ENCODE results near the gene DOK3. TPM values are rescaled to one million over a fixed set of nuclear protein-coding genes. Genes with fewer than 3 reads are reported as not detected.
"Not testable (repeated sequence)": the region's sequence is repeated elsewhere in the genome, so short reads cannot be mapped to it uniquely, and the experiment has no call there.

Gene DOK3
- total RNA-seq, 1 donor from 2014 or later, result 4.7 TPM

DNA sequence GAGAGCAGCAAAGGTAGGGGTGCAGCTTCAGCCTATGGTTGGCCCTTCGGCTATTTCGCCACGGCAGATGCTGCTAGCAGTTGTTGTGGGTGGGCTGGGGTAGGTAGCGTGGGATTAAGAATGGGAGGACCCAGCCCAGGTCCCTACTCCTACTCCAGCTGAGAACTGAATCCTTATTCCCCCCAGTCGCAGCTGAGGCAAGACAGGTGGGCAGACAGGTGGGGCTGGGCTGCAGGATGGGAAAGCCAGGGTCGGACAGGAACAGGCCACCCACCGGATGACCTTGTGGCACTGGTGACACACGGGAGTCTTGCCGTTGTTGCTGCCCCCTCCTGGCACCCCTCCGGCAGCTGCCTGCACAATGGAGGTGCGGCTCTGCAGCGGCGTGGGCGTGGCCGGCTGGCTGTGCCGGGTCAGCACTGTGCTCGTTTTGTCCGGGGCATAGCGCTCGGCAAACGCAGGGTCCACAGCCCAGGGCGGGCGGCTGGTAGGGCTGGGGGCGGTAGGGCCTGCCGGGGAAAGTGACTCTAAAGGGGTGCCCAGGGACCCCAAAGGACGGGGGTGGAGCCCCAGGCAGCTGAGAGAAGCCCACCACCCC lies 20.4 kb downstream of the DOK3 start:
- Mint-ChIP-seq H3K4me1 (peaks cover 25% of the 10 kb centered on the region), H3K27ac (no peak overlapping the region), H3K27me3 (ENCODE audit: low read depth) (no peaks in the 10 kb centered on the region), H3K4me3 (no peak overlapping the region), H3K9me3 (no peaks in the 10 kb centered on the region), H3K36me3 (peaks cover 43% of the 10 kb centered on the region)
- DNase-seq (ENCODE audit: low spot score in 2 of 2, unreplicated experiment in 2 of 2), result no peak
- TF ChIP-seq, protein P1, sequence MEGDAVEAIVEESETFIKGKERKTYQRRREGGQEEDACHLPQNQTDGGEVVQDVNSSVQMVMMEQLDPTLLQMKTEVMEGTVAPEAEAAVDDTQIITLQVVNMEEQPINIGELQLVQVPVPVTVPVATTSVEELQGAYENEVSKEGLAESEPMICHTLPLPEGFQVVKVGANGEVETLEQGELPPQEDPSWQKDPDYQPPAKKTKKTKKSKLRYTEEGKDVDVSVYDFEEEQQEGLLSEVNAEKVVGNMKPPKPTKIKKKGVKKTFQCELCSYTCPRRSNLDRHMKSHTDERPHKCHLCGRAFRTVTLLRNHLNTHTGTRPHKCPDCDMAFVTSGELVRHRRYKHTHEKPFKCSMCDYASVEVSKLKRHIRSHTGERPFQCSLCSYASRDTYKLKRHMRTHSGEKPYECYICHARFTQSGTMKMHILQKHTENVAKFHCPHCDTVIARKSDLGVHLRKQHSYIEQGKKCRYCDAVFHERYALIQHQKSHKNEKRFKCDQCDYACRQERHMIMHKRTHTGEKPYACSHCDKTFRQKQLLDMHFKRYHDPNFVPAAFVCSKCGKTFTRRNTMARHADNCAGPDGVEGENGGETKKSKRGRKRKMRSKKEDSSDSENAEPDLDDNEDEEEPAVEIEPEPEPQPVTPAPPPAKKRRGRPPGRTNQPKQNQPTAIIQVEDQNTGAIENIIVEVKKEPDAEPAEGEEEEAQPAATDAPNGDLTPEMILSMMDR (IDR thresholded peaks at IDR 0.05; ENCODE audit: unreplicated experiment), result no peak

DNA sequence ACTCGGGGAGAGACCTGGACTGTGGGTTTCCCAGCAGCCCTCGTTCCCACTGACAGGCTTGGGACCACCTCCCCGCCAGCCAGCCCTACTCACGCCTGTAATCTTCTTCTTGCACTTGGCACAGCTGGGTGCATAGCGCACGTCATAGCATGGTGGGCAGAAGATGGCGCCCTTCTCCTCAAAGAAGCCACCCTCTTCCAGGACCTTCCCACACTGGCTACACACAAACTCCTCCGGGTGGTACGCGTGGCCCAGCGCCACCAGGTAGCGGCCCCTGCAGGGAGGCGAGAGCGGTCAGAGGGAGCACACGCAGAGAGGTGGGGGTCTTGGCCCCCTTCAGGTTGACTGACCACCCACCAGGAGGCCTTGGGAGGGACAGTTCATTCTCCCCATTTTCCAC lies 21.7 kb downstream of the DOK3 start:
- H3K27me3 Mint-ChIP-seq (ENCODE audit: low read depth), result no peaks in the 10 kb centered on the region
- H3K4me3 Mint-ChIP-seq, result no peak overlapping the region
- TF ChIP-seq, protein P1 (IDR thresholded peaks at IDR 0.05; ENCODE audit: unreplicated experiment), result no peak
- H3K36me3 Mint-ChIP-seq, result peaks cover 46% of the 10 kb centered on the region
- H3K27ac Mint-ChIP-seq, result no peak overlapping the region
- peaks cover 18% of the 10 kb centered on the region for H3K4me1 Mint-ChIP-seq
- H3K9me3 Mint-ChIP-seq, result no peaks in the 10 kb centered on the region
- no peak for DNase-seq (ENCODE audit: low spot score in 2 of 2, unreplicated experiment in 2 of 2)

DNA sequence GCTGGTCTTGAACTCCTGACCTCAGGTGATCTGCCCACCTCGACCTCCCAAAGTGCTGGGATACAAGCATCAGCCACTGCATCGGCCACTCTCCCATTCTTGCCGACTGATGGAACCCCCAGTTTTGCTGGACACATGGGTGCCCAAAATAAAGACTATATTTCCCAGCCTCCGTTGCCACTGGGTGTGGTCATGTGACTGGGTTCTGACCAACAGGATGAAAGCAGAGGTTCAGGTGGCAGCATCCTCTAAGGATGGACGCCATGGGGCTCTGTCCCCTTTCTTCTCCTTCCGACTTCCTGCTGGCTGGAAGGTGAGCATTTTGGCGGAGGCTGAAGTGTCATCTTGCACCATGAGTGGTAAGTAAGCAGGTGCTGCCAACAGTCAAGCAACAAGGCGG lies 22.5 kb downstream of the DOK3 start:
- Mint-ChIP-seq H3K4me3 (no peak overlapping the region), H3K36me3 (peaks cover 46% of the 10 kb centered on the region)

DNA sequence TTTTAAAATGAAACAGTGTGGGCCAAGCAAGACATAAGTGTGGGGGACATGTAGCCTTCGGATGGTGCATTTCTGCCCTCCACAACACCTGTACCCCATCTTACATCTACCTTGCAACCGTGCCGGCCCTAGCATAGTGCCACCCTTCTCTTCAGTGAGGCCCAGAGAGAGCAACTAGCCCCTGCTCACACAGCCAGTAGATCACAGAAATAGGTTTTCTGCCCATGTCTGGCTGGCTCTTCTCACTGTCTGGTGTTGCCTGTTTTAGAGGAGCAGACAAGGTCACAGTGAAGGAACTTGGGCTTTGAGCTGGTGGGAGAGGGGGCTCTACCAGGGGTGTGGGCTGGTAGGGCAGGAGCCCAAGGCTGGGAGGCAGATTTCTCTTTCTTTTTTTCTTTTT lies 23.4 kb downstream of the DOK3 start:
- TF ChIP-seq, protein P1 (IDR thresholded peaks at IDR 0.05; ENCODE audit: unreplicated experiment), result no peak
- Mint-ChIP-seq H3K9me3 (no peaks in the 10 kb centered on the region), H3K4me1 (peaks cover 18% of the 10 kb centered on the region), H3K36me3 (peaks cover 44% of the 10 kb centered on the region), H3K27ac (no peak overlapping the region), H3K27me3 (ENCODE audit: low read depth) (no peaks in the 10 kb centered on the region), H3K4me3 (no peak overlapping the region)
- DNase-seq (ENCODE audit: low spot score in 2 of 2, unreplicated experiment in 2 of 2), result no peak

More for the DNA sequence above, 22.5 kb downstream of the DOK3 start:
- no peak overlapping the region for H3K27ac Mint-ChIP-seq
- H3K9me3 Mint-ChIP-seq, result no peaks in the 10 kb centered on the region
- peaks cover 20% of the 10 kb centered on the region for H3K4me1 Mint-ChIP-seq
- no peak for DNase-seq (ENCODE audit: low spot score in 2 of 2, unreplicated experiment in 2 of 2)
- TF ChIP-seq, protein P1 (IDR thresholded peaks at IDR 0.05; ENCODE audit: unreplicated experiment), result no peak
- H3K27me3 Mint-ChIP-seq (ENCODE audit: low read depth), result no peaks in the 10 kb centered on the region

DNA sequence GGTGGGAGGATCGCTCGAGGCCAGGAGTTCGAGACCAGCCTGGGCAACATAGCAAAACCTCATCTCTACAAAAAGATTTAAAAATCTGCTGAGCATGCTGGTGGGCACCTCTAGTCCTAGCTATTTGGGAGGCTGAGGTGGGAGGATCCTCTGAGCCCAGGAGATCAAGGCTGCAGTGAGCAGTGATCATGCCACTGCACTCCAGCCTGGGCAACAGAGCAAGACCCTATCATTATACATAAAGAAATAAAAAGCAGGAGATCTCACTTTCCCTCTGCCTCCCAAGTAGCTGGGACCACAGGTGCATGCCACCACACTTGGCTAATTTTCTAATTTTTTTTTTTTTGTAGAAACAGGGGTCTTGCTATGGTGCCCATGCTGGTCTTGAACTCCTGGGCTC lies 23.9 kb downstream of the DOK3 start:
- not testable (repeated sequence) for H3K9me3 Mint-ChIP-seq; H3K4me3 Mint-ChIP-seq; H3K27me3 Mint-ChIP-seq (ENCODE audit: low read depth); DNase-seq (ENCODE audit: low spot score in 2 of 2, unreplicated experiment in 2 of 2)
- peaks cover 42% of the 10 kb centered on the region for H3K36me3 Mint-ChIP-seq
- peak overlapping the region; percentile 43 for H3K27ac Mint-ChIP-seq
- peaks cover 16% of the 10 kb centered on the region for H3K4me1 Mint-ChIP-seq

DNA sequence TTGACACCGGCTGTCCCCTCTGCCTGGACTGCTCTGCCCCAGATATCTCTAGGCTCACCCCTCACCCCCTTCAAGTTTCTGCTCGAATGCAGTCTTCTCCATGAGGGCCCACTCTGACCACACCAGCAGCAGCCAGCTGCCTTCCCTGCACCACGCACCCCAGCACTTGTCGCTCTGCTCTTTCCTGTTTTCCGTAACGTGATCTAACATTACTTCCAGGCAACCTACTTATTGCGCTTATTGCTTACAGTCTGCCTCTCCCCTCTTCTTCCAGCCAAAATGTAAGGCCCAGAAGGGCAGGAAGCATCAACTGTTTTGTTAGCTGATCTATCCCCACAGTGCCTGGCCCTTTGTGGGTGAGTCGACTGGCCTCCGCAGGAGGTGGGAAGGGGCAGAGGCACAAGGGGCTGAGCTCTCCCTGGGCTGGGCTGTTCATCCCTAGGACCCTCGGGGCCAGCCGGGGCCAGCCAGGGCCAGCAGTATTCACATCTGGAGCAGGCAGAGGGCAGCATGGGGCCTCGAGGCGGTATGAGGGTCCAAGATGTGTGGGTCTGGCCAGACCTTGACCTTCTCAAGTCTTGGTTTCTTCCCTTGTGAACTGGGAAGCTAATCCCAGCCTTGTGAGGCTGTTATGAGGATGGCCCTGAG lies 24.6 kb downstream of the DOK3 start:
- H3K9me3 Mint-ChIP-seq, result no peaks in the 10 kb centered on the region

More for the DNA sequence above, 24.6 kb downstream of the DOK3 start:
- DNase-seq (ENCODE audit: low spot score in 2 of 2, unreplicated experiment in 2 of 2), result no peak
- Mint-ChIP-seq H3K36me3 (peaks cover 42% of the 10 kb centered on the region), H3K27ac (peak overlapping the region; percentile 43), H3K4me3 (no peak overlapping the region), H3K4me1 (peaks cover 16% of the 10 kb centered on the region), H3K27me3 (ENCODE audit: low read depth) (no peaks in the 10 kb centered on the region)
- TF ChIP-seq, protein P1 (IDR thresholded peaks at IDR 0.05; ENCODE audit: unreplicated experiment), result no peak

Measured in mesothelial cell of epicardium (in vitro differentiated cells).